H1 (cell line): ENCODE measurements around the gene LRRC14B. TPM values are rescaled to one million over a fixed set of nuclear protein-coding genes. Genes with fewer than 3 reads are reported as not detected.
A peak's percentile ranks its signal among the peaks of the same experiment; 100 is the strongest.

Experiments
- CTCF ChIA-PET: fragments of 300-600 bp; sonication (Branson Sonifier 250); formaldehyde crosslinking; loops from one replicate; lab custom pipeline; 2021; ENCODE audit not compliant: partially characterized antibody; lab: Charles Lee
- POLR2A ChIA-PET: fragments of 300-600 bp; sonication (Branson Sonifier 250); formaldehyde crosslinking; loops from one replicate; lab custom pipeline; 2021; ENCODE audit warnings: inconsistent platforms; ENCODE audit not compliant: partially characterized antibody; lab: Charles Lee
- DNase-seq, 2 experiments: peaks; one replicate each; pipeline versions ENCODE4 v3.0.0 to v3.0.0-alpha.2; 2010 to 2022; ENCODE audit warnings: low spot score in 2 of 2, low read depth in 1 of 2, mixed read lengths in 1 of 2
- FAIRE-seq: peaks from 2 replicates; lab custom pipeline; 2011; peaks lifted over from hg19 to GRCh38; lab: Jason Lieb, UNC
- H2AFZ ChIP-seq: 2 replicates; pipeline ENCODE4 v1.8.1; 2012; ENCODE audit warnings: low read length, inconsistent platforms
- H2AK5ac ChIP-seq: 2 replicates; pipeline ENCODE4 v1.6.1; 2013; ENCODE audit warnings: low read depth, low read length
- H2BK120ac ChIP-seq: replicated peaks from 2 replicates; pipeline ENCODE3; 2013; ENCODE audit warnings: low read depth, low read length, inconsistent platforms
- H2BK12ac ChIP-seq: 2 replicates; pipeline ENCODE4 v1.6.1; 2013; ENCODE audit warnings: low read depth, low read length
- H2BK15ac ChIP-seq: 2 replicates; pipeline ENCODE4 v1.6.1; 2013; ENCODE audit warnings: low read length
- H2BK20ac ChIP-seq: 2 replicates; pipeline ENCODE4 v1.6.1; 2013; ENCODE audit warnings: low read length
- H2BK5ac ChIP-seq: 2 replicates; pipeline ENCODE4 v1.6.1; 2013; ENCODE audit warnings: low read depth, low read length
- H3K14ac ChIP-seq: 2 replicates; pipeline ENCODE4 v1.6.1; 2013; ENCODE audit warnings: inconsistent platforms; ENCODE audit not compliant: insufficient read length
- H3K18ac ChIP-seq: 2 replicates; pipeline ENCODE4 v1.6.1; 2013; ENCODE audit warnings: low read length; ENCODE audit errors: extremely low read depth
- H3K23ac ChIP-seq: 2 replicates; pipeline ENCODE4 v1.6.1; 2013; ENCODE audit warnings: inconsistent platforms; ENCODE audit not compliant: insufficient read length
- H3K23me2 ChIP-seq: 2 replicates; pipeline ENCODE4 v1.6.1; 2013; ENCODE audit warnings: low read depth, low read length
- H3K27ac ChIP-seq: 2 replicates; pipeline ENCODE4 v1.6.1; 2011; ENCODE audit warnings: low read depth, low read length, inconsistent platforms
- H3K27me3 ChIP-seq, 4 experiments: replicated peaks in 1 of 4; 1 replicate in 1 of 4; 2 replicates in 3 of 4; pipeline versions ENCODE4 v1.6.1 to v1.8.1; 2011 to 2013; ENCODE audit warnings: low read length in 3 of 4, mild to moderate bottlenecking in 3 of 4, inconsistent platforms in 2 of 4, mixed read lengths in 2 of 4, moderate library complexity in 1 of 4; ENCODE audit not compliant: control insufficient read depth in 3 of 4, insufficient read depth in 3 of 4; ENCODE audit errors: extremely low read depth in 1 of 4
- H3K36me3 ChIP-seq, 4 experiments: 2 replicates each; pipeline versions ENCODE4 v1.6.1 to v1.8.1; 2011 to 2013; ENCODE audit warnings: mild to moderate bottlenecking in 4 of 4, low read length in 3 of 4, moderate library complexity in 2 of 4, control low read depth in 1 of 4, inconsistent platforms in 1 of 4; ENCODE audit not compliant: insufficient read depth in 4 of 4, control insufficient read depth in 2 of 4
- H3K4ac ChIP-seq: replicated peaks from 2 replicates; pipeline ENCODE3; 2013; ENCODE audit warnings: low read length, low read depth, mixed read lengths, inconsistent platforms; ENCODE audit not compliant: insufficient read length
- H3K4me1 ChIP-seq, 4 experiments: replicated peaks in 1 of 4; 1 replicate in 1 of 4; 2 replicates in 3 of 4; pipeline versions ENCODE4 v1.6.1 to v1.8.1; 2011 to 2013; ENCODE audit warnings: low read length in 3 of 4, inconsistent platforms in 2 of 4, mixed read lengths in 1 of 4; ENCODE audit not compliant: insufficient read depth in 4 of 4, control insufficient read depth in 3 of 4
- H3K4me2 ChIP-seq, 2 experiments: 2 replicates each; pipeline versions ENCODE4 v1.6.1 to v1.8.1; 2011 to 2013; ENCODE audit warnings: low read depth in 2 of 2, low read length in 2 of 2, control low read depth in 1 of 2, inconsistent platforms in 1 of 2, mild to moderate bottlenecking in 1 of 2; ENCODE audit not compliant: insufficient read depth in 1 of 2
- H3K4me3 ChIP-seq, 4 experiments: fragments of 200-600, 300-600 bp in 1 of 4; sonication (generic), shearing (Covaris generic), sonication (Bioruptor Twin) in 1 of 4; 2 replicates each; pipeline versions ENCODE4 v1.5.1 to v1.8.1; 2011 to 2016; ENCODE audit warnings: low read length in 4 of 4, low read depth in 3 of 4, control low read depth in 2 of 4, inconsistent platforms in 2 of 4, mild to moderate bottlenecking in 2 of 4, mixed read lengths in 1 of 4, moderate library complexity in 1 of 4; ENCODE audit not compliant: insufficient read depth in 2 of 4; ENCODE audit errors: extremely low read depth in 1 of 4
- H3K56ac ChIP-seq: replicated peaks from 2 replicates; pipeline ENCODE3; 2013; ENCODE audit warnings: low read depth, mild to moderate bottlenecking, mixed read lengths, low read length, inconsistent platforms; ENCODE audit not compliant: insufficient read length
- H3K79me1 ChIP-seq: 2 replicates; pipeline ENCODE4 v1.6.1; 2013; ENCODE audit warnings: low read depth, low read length, control low read depth
- H3K79me2 ChIP-seq, 2 experiments: 2 replicates each; pipeline versions ENCODE4 v1.6.1 to v1.8.1; 2012 to 2013; ENCODE audit warnings: low read length in 2 of 2, mild to moderate bottlenecking in 2 of 2, inconsistent platforms in 1 of 2; ENCODE audit not compliant: insufficient read depth in 2 of 2, control insufficient read depth in 1 of 2
- H3K9ac ChIP-seq, 4 experiments: replicated peaks in 1 of 4; 1 replicate in 1 of 4; 2 replicates in 3 of 4; pipeline versions ENCODE4 v1.6.1 to v1.8.1; 2011 to 2013; ENCODE audit warnings: low read depth in 3 of 4, low read length in 3 of 4, control low read depth in 2 of 4, mild to moderate bottlenecking in 2 of 4, moderate library complexity in 2 of 4, inconsistent platforms in 1 of 4; ENCODE audit errors: extremely low read depth in 1 of 4
- H3K9me3 ChIP-seq, 2 experiments: 2 replicates each; pipeline versions ENCODE4 v1.6.1 to v1.8.1; 2012 to 2013; ENCODE audit warnings: mild to moderate bottlenecking in 2 of 2, moderate library complexity in 2 of 2, control low read depth in 1 of 2, inconsistent platforms in 1 of 2, low read depth in 1 of 2, low read length in 1 of 2, mixed read lengths in 1 of 2; ENCODE audit not compliant: insufficient read depth in 2 of 2
- H4K20me1 ChIP-seq, 2 experiments: replicated peaks in 1 of 2; 2 replicates each; pipeline versions ENCODE3 to v1.8.1; 2011 to 2013; ENCODE audit warnings: inconsistent platforms in 2 of 2, low read length in 2 of 2, mild to moderate bottlenecking in 1 of 2; ENCODE audit not compliant: insufficient read depth in 2 of 2, control insufficient read depth in 1 of 2
- H4K5ac ChIP-seq: 2 replicates; pipeline ENCODE4 v1.6.1; 2013; ENCODE audit warnings: low read length, low read depth, mixed read lengths, inconsistent platforms; ENCODE audit not compliant: insufficient read length
- H4K8ac ChIP-seq: 2 replicates; pipeline ENCODE4 v1.8.0; 2013; ENCODE audit warnings: mild to moderate bottlenecking, moderate library complexity, low read length, inconsistent platforms; ENCODE audit not compliant: insufficient read depth; ENCODE audit errors: extremely low read depth
- H4K91ac ChIP-seq: replicated peaks from 2 replicates; pipeline ENCODE3; 2013; ENCODE audit warnings: low read length, mixed read lengths, inconsistent platforms; ENCODE audit not compliant: insufficient read length
- CBX8 ChIP-seq: fragments of 300-800, 300-1000 bp; sonication (generic); IDR thresholded peaks from 2 replicates; pipeline ENCODE4 v1.7.1; 2016; ENCODE audit warnings: low read depth, low read length, borderline replicate concordance
- EGR1 ChIP-seq: IDR thresholded peaks from 2 replicates; pipeline ENCODE4 v1.6.1; 2011; ENCODE audit warnings: low read depth, low read length, borderline replicate concordance
- GTF2F1 ChIP-seq: IDR thresholded peaks from 2 replicates; pipeline ENCODE4 v1.6.1; 2012; ENCODE audit warnings: low read depth, low read length, improper control_type of control experiment, borderline replicate concordance
- HDAC6 ChIP-seq: IDR thresholded peaks from one replicate; pipeline ENCODE4 v1.7.1; 2012; ENCODE audit warnings: low read depth, mild to moderate bottlenecking, inconsistent platforms, low read length, moderate library complexity
- RAD21 ChIP-seq, 2 experiments: IDR thresholded peaks in 1 of 2; conservative IDR thresholded peaks in 1 of 2; 2 replicates each; pipeline ENCODE4 v1.6.1; 2011; ENCODE audit warnings: low read depth in 2 of 2, low read length in 2 of 2, improper control_type of control experiment in 1 of 2, inconsistent platforms in 1 of 2, mild to moderate bottlenecking in 1 of 2, moderate library complexity in 1 of 2
- RNF2 ChIP-seq: fragments of 200-900, 300-1000 bp; sonication (generic); IDR thresholded peaks from 2 replicates; pipeline ENCODE4 v1.7.1; 2016; ENCODE audit warnings: borderline replicate concordance, low read depth, mild to moderate bottlenecking, antibody characterized with exemption, low read length; ENCODE audit not compliant: poor library complexity, severe bottlenecking; ENCODE audit errors: missing control alignments
- TAF7 ChIP-seq: optimal IDR thresholded peaks from 2 replicates; pipeline ENCODE3; 2011; ENCODE audit warnings: low read depth, mild to moderate bottlenecking, inconsistent platforms, low read length, moderate library complexity, borderline replicate concordance
- TBP ChIP-seq: IDR thresholded peaks from 2 replicates; pipeline ENCODE4 v1.6.1; 2011; ENCODE audit warnings: low read depth, low read length, improper control_type of control experiment
- ZNF274 ChIP-seq: IDR thresholded peaks from 2 replicates; pipeline ENCODE4 v1.7.0; 2012; ENCODE audit warnings: low read length, borderline replicate concordance; ENCODE audit errors: extremely low read depth
- WGBS, 2 experiments: shearing (Covaris generic) in 1 of 2; methylation state at CpG; one replicate each; pipeline versions ENCODE4 v1.1.6 to v1.1.7; 2013 to 2015; ENCODE audit warnings: low lambda C conversion rate in 2 of 2, mixed read lengths in 2 of 2, inconsistent platforms in 1 of 2, low coverage in 1 of 2, missing lambda C conversion rate in 1 of 2; ENCODE audit not compliant: insufficient replicate concordance in 2 of 2, insufficient coverage in 1 of 2, insufficient read length in 1 of 2; ENCODE audit errors: extremely low coverage in 1 of 2, missing lambda C conversion rate in 1 of 2; 5-methylcytosine and 5-hydroxymethylcytosine counted together
- polyA plus RNA-seq, 7 experiments: library from polyadenylated mRNA; depleted of rRNA in 3 of 7; stranded (reverse) in 5 of 7; unstranded in 2 of 7; fragments of >200 nt in 5 of 7; fragments of 200-250 nt in 2 of 7; gene quantifications; 1 replicate in 5 of 7; 2 replicates in 1 of 7; 4 replicates in 1 of 7; pipeline versions ENCODE4 v1.2.1 to v1.2.3, GENCODE V29; 2011 to 2013; ENCODE audit warnings: missing spikeins in 2 of 7, mixed read lengths in 2 of 7
- total RNA-seq: library from RNA; stranded (reverse); fragmentation: NEBNext Ultra II Directional; extraction: Animal tissue kit (Norgen Biotek cat#: 25700); gene quantifications from 2 replicates; pipeline ENCODE4 v1.2.1, GENCODE V29; 2021
- TF ChIP-seq, protein P1 (sequence below): IDR thresholded peaks from 2 replicates; pipeline ENCODE4 v1.6.1; 2012; ENCODE audit warnings: low read length, inconsistent platforms
- TF ChIP-seq, protein P2 (sequence below): IDR thresholded peaks from 2 replicates; pipeline ENCODE4 v1.6.1; 2012; ENCODE audit warnings: inconsistent platforms

LRRC14B gene
- total and polyA plus RNA-seq, 2 of the 8 experiments (the other 6 are each of a cell fraction or from before 2014, with no cell fraction given): not detected

DNA sequence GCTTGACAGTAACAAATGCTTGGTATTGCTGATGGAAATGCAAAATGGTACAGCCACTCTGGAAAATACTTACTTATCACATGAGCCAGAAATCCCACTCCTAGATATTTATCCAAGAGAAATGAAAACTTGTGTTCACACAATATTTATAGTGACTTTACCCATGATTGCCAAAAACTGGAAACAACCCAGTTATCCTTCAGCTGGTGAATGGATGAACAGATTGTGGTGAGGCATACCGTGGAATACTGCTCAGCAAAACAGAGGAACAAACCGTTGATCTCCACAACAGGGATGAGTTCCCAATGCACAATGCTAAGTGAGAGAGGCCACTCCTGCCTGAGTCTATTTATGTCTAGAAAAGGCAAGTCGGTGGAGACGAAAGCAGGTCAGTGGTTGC is 40.5 kb upstream of the LRRC14B start:
- no peak overlapping the region for H3K23ac ChIP-seq
- TF ChIP-seq, protein P1, sequence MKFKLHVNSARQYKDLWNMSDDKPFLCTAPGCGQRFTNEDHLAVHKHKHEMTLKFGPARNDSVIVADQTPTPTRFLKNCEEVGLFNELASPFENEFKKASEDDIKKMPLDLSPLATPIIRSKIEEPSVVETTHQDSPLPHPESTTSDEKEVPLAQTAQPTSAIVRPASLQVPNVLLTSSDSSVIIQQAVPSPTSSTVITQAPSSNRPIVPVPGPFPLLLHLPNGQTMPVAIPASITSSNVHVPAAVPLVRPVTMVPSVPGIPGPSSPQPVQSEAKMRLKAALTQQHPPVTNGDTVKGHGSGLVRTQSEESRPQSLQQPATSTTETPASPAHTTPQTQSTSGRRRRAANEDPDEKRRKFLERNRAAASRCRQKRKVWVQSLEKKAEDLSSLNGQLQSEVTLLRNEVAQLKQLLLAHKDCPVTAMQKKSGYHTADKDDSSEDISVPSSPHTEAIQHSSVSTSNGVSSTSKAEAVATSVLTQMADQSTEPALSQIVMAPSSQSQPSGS: no peak
- TF ChIP-seq TBP (no peak), ZNF274 (no peak), EGR1 (no peak), GTF2F1 (no peak), TAF7 (no peak), RAD21 (IDR thresholded peaks at IDR 0.05 in 1 of 2, conservative IDR thresholded peaks at IDR 0.05 in 1 of 2; ENCODE audit: low read depth in 2 of 2, low read length in 2 of 2) (no peak), CBX8 (no peak), RNF2 (no peak), HDAC6 (no peak)
- TF ChIP-seq, protein P2, sequence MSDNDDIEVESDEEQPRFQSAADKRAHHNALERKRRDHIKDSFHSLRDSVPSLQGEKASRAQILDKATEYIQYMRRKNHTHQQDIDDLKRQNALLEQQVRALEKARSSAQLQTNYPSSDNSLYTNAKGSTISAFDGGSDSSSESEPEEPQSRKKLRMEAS: no peak

More for the DNA sequence above, 40.5 kb upstream of the LRRC14B start:
- 92% methylated on average over 4 of the region's 4 CpGs; no CpG with 5 or more reads in 1 of the 2 experiments for WGBS, 2 experiments
- Histone ChIP-seq H3K27ac (no peak overlapping the region), H4K91ac (no peak overlapping the region), H2AFZ (no peak overlapping the region), H3K56ac (no peak overlapping the region), H3K4me1 (peaks cover 0 to 2% (median 0%) of the 10 kb centered on the region in 4 experiments; a peak in 2 of 7 replicates), H4K20me1 (peaks cover 0 to 1% of the 10 kb centered on the region in 2 experiments), H3K27me3 (no peaks in the 10 kb centered on the region), H4K8ac (no peak overlapping the region), H2BK5ac (no peak overlapping the region), H2BK20ac (no peak overlapping the region), H3K9ac (no peak overlapping the region), H3K18ac (no peak overlapping the region), H4K5ac (no peak overlapping the region), H2AK5ac (no peak overlapping the region), H3K14ac (no peak overlapping the region), H3K4me3 (no peak overlapping the region), H2BK12ac (no peak overlapping the region), H3K4me2 (no peak overlapping the region), H3K79me1 (no peaks in the 10 kb centered on the region), H3K36me3 (peaks cover 8 to 65% (median 33%) of the 10 kb centered on the region in 4 experiments; a peak in 7 of 8 replicates), H3K23me2 (no peaks in the 10 kb centered on the region), H3K4ac (no peak overlapping the region), H3K9me3 (peaks cover 8 to 12% of the 10 kb centered on the region in 2 experiments; a peak in 3 of 4 replicates), H3K79me2 (no peaks in the 10 kb centered on the region), H2BK120ac (no peak overlapping the region), H2BK15ac (no peak overlapping the region)
- no peak for FAIRE-seq
- ChIA-PET CTCF (no interaction called here), POLR2A (no interaction called here)
- peak in 1 of 2 experiments; percentile 27 for DNase-seq
